GM12878 (cell line): Measurements from ENCODE around the gene TRAK2. TPM values are rescaled to one million over a fixed set of nuclear protein-coding genes. Genes with fewer than 3 reads are reported as not detected.

Experiments
- ATAC-seq: fragments of 200-7000 bp; cut with Tn5 transposase; 3 replicates; pipeline ENCODE4 v1.9.1; 2020; ENCODE audit warnings: mild to moderate bottlenecking, moderate library complexity
- Bru-seq: library from RNA; stranded (reverse); fragments of 400-500 nt; gene quantifications from one replicate; lab custom pipeline; 2021; lab: Mats Ljungman, UMichigan
- BruChase-seq, 2 experiments: library from RNA; stranded (reverse); fragments of 400-500 nt; gene quantifications; one replicate each; lab custom pipeline; 2021; lab: Mats Ljungman, UMichigan
- BruUV-seq: library from RNA; stranded (reverse); fragments of 400-500 nt; replicated peaks from 2 replicates; lab custom pipeline; 2021; lab: Mats Ljungman, UMichigan
- CTCF ChIA-PET: fragments of 300-600 bp; sonication (Branson Sonifier 250); formaldehyde crosslinking; extraction: SDS; loops from one replicate; lab custom pipeline; 2021; ENCODE audit warnings: inconsistent platforms; lab: Yijun Ruan, JAX
- POLR2A ChIA-PET: fragments of 350-600 bp; formaldehyde crosslinking; extraction: SDS; loops from one replicate; lab custom pipeline; 2021; ENCODE audit warnings: inconsistent platforms; lab: Charles Lee
- RAD21 ChIA-PET: fragments of 300-600 bp; sonication (Branson Sonifier 250); formaldehyde crosslinking; loops from one replicate; lab custom pipeline; 2023; ENCODE audit warnings: antibody characterized with exemption; ENCODE audit not compliant: unreplicated experiment; lab: Charles Lee
- SMC1A ChIA-PET: fragments of 300-600 bp; sonication (Branson Sonifier 250); formaldehyde crosslinking; loops from one replicate; lab custom pipeline; 2023; ENCODE audit not compliant: unreplicated experiment, uncharacterized antibody; lab: Charles Lee
- DNase-seq: peaks from one replicate; pipeline ENCODE4 v3.0.0-alpha.2; 2011; ENCODE audit warnings: low read depth, low spot score
- FAIRE-seq: peaks from 3 replicates; lab custom pipeline; 2011; peaks lifted over from hg19 to GRCh38; lab: Jason Lieb, UNC
- H2AFZ ChIP-seq: 2 replicates; pipeline ENCODE4 v1.6.0; 2011; ENCODE audit warnings: low read depth, low read length, control low read depth; ENCODE audit not compliant: control insufficient read depth
- H3K27ac ChIP-seq: 2 replicates; pipeline ENCODE4 v1.5.1; 2011; ENCODE audit warnings: control low read depth; ENCODE audit not compliant: control insufficient read depth, insufficient read depth
- H3K27me3 ChIP-seq, 2 experiments: replicated peaks in 1 of 2; 2 replicates each; pipeline versions ENCODE4 v1.6.0 to v1.6.1; 2011; ENCODE audit warnings: low read length in 1 of 2; ENCODE audit not compliant: control insufficient read depth in 2 of 2, insufficient read depth in 2 of 2
- H3K36me3 ChIP-seq, 2 experiments: 2 replicates each; pipeline ENCODE4 v1.5.1; 2011; ENCODE audit warnings: low read length in 1 of 2; ENCODE audit not compliant: control insufficient read depth in 2 of 2, insufficient read depth in 2 of 2
- H3K4me1 ChIP-seq: 2 replicates; pipeline ENCODE4 v1.6.1; 2011; ENCODE audit warnings: mild to moderate bottlenecking, low read length, moderate library complexity, mixed read lengths; ENCODE audit not compliant: control insufficient read depth, insufficient read depth
- H3K4me2 ChIP-seq: 2 replicates; pipeline ENCODE4 v1.6.0; 2011; ENCODE audit warnings: control low read depth; ENCODE audit not compliant: control insufficient read depth, insufficient read depth
- H3K4me3 ChIP-seq: fragments of 200-600 bp; sonication (generic); 2 replicates; pipeline ENCODE4 v1.5.1; 2016
- H3K79me2 ChIP-seq: 2 replicates; pipeline ENCODE4 v1.6.0; 2011; ENCODE audit warnings: low read length; ENCODE audit not compliant: control insufficient read depth, insufficient read depth
- H3K9ac ChIP-seq: 2 replicates; pipeline ENCODE4 v1.8.0; 2011; ENCODE audit warnings: low read length, control low read depth, mixed read lengths; ENCODE audit not compliant: control insufficient read depth, insufficient read depth
- H3K9me3 ChIP-seq: replicated peaks from 3 replicates; pipeline ENCODE4 v1.5.1; 2011; ENCODE audit warnings: mild to moderate bottlenecking, low read length; ENCODE audit not compliant: control insufficient read depth, insufficient read depth
- H4K20me1 ChIP-seq: 2 replicates; pipeline ENCODE4 v1.6.0; 2011; ENCODE audit not compliant: control insufficient read depth, insufficient read depth
- BHLHE40 ChIP-seq, 2 experiments: fragments of 450-650 bp in 1 of 2; IDR thresholded peaks; 2 replicates each; pipeline ENCODE4 v1.6.1; 2011 to 2017; ENCODE audit warnings: low read depth in 2 of 2, borderline replicate concordance in 1 of 2, improper control_type of control experiment in 1 of 2, low read length in 1 of 2, mild to moderate bottlenecking in 1 of 2
- CBX5 ChIP-seq: sonication (generic); IDR thresholded peaks from 2 replicates; pipeline ENCODE4 v1.6.1; 2016; ENCODE audit warnings: low read depth, moderate library complexity, mild to moderate bottlenecking, inconsistent platforms
- CTCF ChIP-seq, 3 experiments: IDR thresholded peaks in 2 of 3; conservative IDR thresholded peaks in 1 of 3; 2 replicates each; pipeline ENCODE4 v1.5.1; 2011; ENCODE audit warnings: low read depth in 3 of 3, low read length in 3 of 3, mild to moderate bottlenecking in 3 of 3, control low read depth in 2 of 3, moderate library complexity in 2 of 3, inconsistent platforms in 1 of 3, mixed read lengths in 1 of 3; ENCODE audit not compliant: control insufficient read depth in 2 of 3, insufficient read depth in 1 of 3; ENCODE audit errors: extremely low read depth in 1 of 3
- IKZF2 ChIP-seq, 2 experiments: fragments of 450-650 bp; IDR thresholded peaks; 2 replicates each; pipeline ENCODE4 v1.6.1; 2017; ENCODE audit warnings: mild to moderate bottlenecking in 2 of 2, moderate library complexity in 2 of 2
- IRF3 ChIP-seq: fragments of 450-650 bp; IDR thresholded peaks from 2 replicates; pipeline ENCODE4 v1.6.1; 2014; ENCODE audit warnings: mild to moderate bottlenecking
- KLF5 ChIP-seq: fragments of 450-650 bp; IDR thresholded peaks from 2 replicates; pipeline ENCODE4 v1.6.1; 2014; ENCODE audit warnings: mild to moderate bottlenecking; ENCODE audit not compliant: partially characterized antibody
- MEF2A ChIP-seq: IDR thresholded peaks from 2 replicates; pipeline ENCODE4 v1.6.1; 2011; ENCODE audit warnings: low read depth, mild to moderate bottlenecking, low read length, moderate library complexity; ENCODE audit not compliant: insufficient read depth
- PAX8 ChIP-seq: fragments of 450-650 bp; IDR thresholded peaks from 2 replicates; pipeline ENCODE4 v1.6.1; 2017; ENCODE audit warnings: mild to moderate bottlenecking, moderate library complexity
- PBX3 ChIP-seq: IDR thresholded peaks from 2 replicates; pipeline ENCODE4 v1.6.1; 2011; ENCODE audit warnings: mild to moderate bottlenecking, low read depth, low read length, moderate library complexity; ENCODE audit not compliant: insufficient replicate concordance
- SIX5 ChIP-seq: IDR thresholded peaks from 2 replicates; pipeline ENCODE4 v1.6.1; 2011; ENCODE audit warnings: mild to moderate bottlenecking, low read depth, low read length, moderate library complexity; ENCODE audit not compliant: severe bottlenecking
- SMAD5 ChIP-seq: IDR thresholded peaks from 2 replicates; pipeline ENCODE4 v1.6.1; 2016; ENCODE audit warnings: antibody characterized with exemption, low read depth
- ZNF24 ChIP-seq: fragments of 450-650 bp; IDR thresholded peaks from 2 replicates; pipeline ENCODE4 v1.6.1; 2017; ENCODE audit warnings: antibody characterized with exemption, mild to moderate bottlenecking
- WGBS: methylation state at CpG from one replicate; pipeline ENCODE4 v1.1.6; 2016; ENCODE audit warnings: low lambda C conversion rate; ENCODE audit not compliant: insufficient replicate concordance, insufficient coverage; ENCODE audit errors: missing lambda C conversion rate; 5-methylcytosine and 5-hydroxymethylcytosine counted together
- in situ Hi-C: fragments of 300-500 bp; cut with MboI; formaldehyde crosslinking; loops from 9 replicates; pipeline ENCODE4 v1.14.3; 2018; ENCODE audit warnings: mixed read lengths
- intact Hi-C: fragments of 100-400 bp; cut with micrococcal nuclease; formaldehyde crosslinking; loops from one replicate; pipeline ENCODE4 v1.14.2; 2022; ENCODE audit not compliant: unreplicated experiment
- long read RNA-seq, 2 experiments: library from polyadenylated mRNA; unstranded; transcript quantifications; one replicate each; pipeline ENCODE4 v2.0.0, GENCODE V29; 2019 to 2020
- polyA minus RNA-seq, 3 experiments: library from RNA; depleted of rRNA, polyadenylated mRNA; stranded (reverse); fragments of >200 nt; gene quantifications; 2 replicates each; pipeline ENCODE4 v1.2.3, GENCODE V29; 2011
- polyA plus RNA-seq, 11 experiments: library from polyadenylated mRNA; depleted of rRNA in 4 of 11; unstranded in 6 of 11; stranded (reverse) in 5 of 11; fragments of >200 nt; fragmentation: Nextera tagmentation in 4 of 11; fragmentation: Illumina TruSeq in 1 of 11; extraction: Ambion mirVana in 4 of 11; extraction: Trizol in 1 of 11; gene quantifications; 1 replicate in 1 of 11; 2 replicates in 10 of 11; pipeline versions ENCODE4 v1.2.1 to v1.2.3, GENCODE V29; 2011 to 2016; ENCODE audit warnings: inconsistent platforms in 2 of 11, missing spikeins in 2 of 11, low read depth in 1 of 11
- total RNA-seq, 4 experiments: library from RNA; depleted of rRNA in 3 of 4; stranded (reverse); fragments of >200 nt in 3 of 4; fragmentation: Illumina TruSeq in 1 of 4; extraction: Trizol in 1 of 4; gene quantifications; 2 replicates each; pipeline versions ENCODE4 v1.2.1 to v1.2.3, GENCODE V29; 2013 to 2021

The TRAK2 gene
- total RNA-seq (2013; cell fraction: nucleolus; rRNA removed): 15.8 and 18.1 TPM in 2 replicates
- total RNA-seq (2014; rRNA removed) (11.9 and 13.6 TPM in 2 replicates), total RNA-seq (2014; rRNA removed; fragmentation: Illumina TruSeq; extraction: Trizol) (15.2 and 16.4 TPM in 2 replicates), total RNA-seq (2021) (20.0 and 20.6 TPM in 2 replicates), polyA plus RNA-seq (2011; rRNA removed) (10.3 and 12.7 TPM in 2 replicates), polyA plus RNA-seq (2014; fragmentation: Illumina TruSeq; extraction: Trizol) (16.4 and 19.9 TPM in 2 replicates), polyA plus RNA-seq (2014; fragmentation: Nextera tagmentation; extraction: Ambion mirVana) (1 to 10 TPM; 5.2 to 5.5 TPM), polyA plus RNA-seq (2014; rRNA removed) (8.4 and 9.9 TPM in 2 replicates), polyA plus RNA-seq (2016; fragmentation: Nextera tagmentation; extraction: Ambion mirVana) (10 to 100 TPM; 11.8 to 14.1 TPM), polyA minus RNA-seq (2011; rRNA and poly(A)+ RNA removed) (20.0 and 31.8 TPM in 2 replicates), Bru-seq, nascent RNA (percentile 69 among the genes with signal in this experiment), BruChase-seq, experiment 1, labeled RNA remaining after a 6-hour chase (percentile 63 among the genes with signal in this experiment), BruChase-seq, experiment 2, labeled RNA remaining after a 2-hour chase (percentile 67 among the genes with signal in this experiment)
- polyA plus RNA-seq (2011; ENCODE audit: low read depth): 3.4 TPM
- 5.8 and 5.9 TPM in 2 replicates for polyA plus RNA-seq (2011; cell fraction: cytosol; rRNA removed)
- polyA plus RNA-seq (2011; cell fraction: nucleus; rRNA removed): 9.7 and 11.4 TPM in 2 replicates
- polyA plus RNA-seq (2012): 4.5 and 4.6 TPM in 2 replicates
- polyA minus RNA-seq (2011; cell fraction: cytosol; rRNA and poly(A)+ RNA removed): 5.1 and 5.2 TPM in 2 replicates
- 12.8 and 17.5 TPM in 2 replicates for polyA minus RNA-seq (2011; cell fraction: nucleus; rRNA and poly(A)+ RNA removed)
- long read RNA-seq, experiment 1, full-length matches to known transcripts: 1 of 3 reads
- long read RNA-seq, experiment 1, partial matches to known transcripts: 1 of 3 reads
- long read RNA-seq, experiment 1, other reads (novel, unspliced or antisense): 1 of 3 reads
- long read RNA-seq, experiment 2, full-length matches to known transcripts: 9 of 31 reads
- long read RNA-seq, experiment 2, partial matches to known transcripts: 13 of 31 reads
- long read RNA-seq, experiment 2, other reads (novel, unspliced or antisense): 9 of 31 reads

GRCh38 chr2:201451292-201452057, at the start of gene TRAK2, which contains the start of gene STRADB:
Gene TRAK2, minus strand, starts transcription at chr2:201451458. Its CDS starts 30,951 bp downstream, at chr2:201420507.
Gene STRADB, plus strand, starts transcription at chr2:201451740. Its CDS starts 3,101 bp downstream, at chr2:201454841.
- in situ Hi-C loops (no loop called here), intact Hi-C loops (loop anchor here (2.0 to 5.0 kb wide), 3 partner anchors 191 to 219 kb away; partner anchors contain the start of gene TMEM237)
- under 1% methylated on average over 71 of the region's 78 CpGs for whole genome bisulfite sequencing
- H3K9me3 ChIP-seq: no peaks in the 10 kb centered on the region
- ChIA-PET CTCF (interaction anchor here (1.2 to 1.8 kb wide), 6 partner anchors 11 to 219 kb away, joined by 4 to 6 read pairs (median 4); no protein-coding TSS in a partner anchor), POLR2A (interaction anchor here (0.5 to 2.8 kb wide), 9 partner anchors 11 to 570 kb away, joined by 3 to 8 read pairs (median 6); partner anchors contain the start of gene ALS2), RAD21 (interaction anchor here (0.6 to 3.3 kb wide), 9 partner anchors 26 to 518 kb away, joined by 3 to 16 read pairs (median 4); partner anchors contain the start of genes CASP10 and TMEM237), SMC1A (interaction anchor here (1.3 to 2.8 kb wide), 6 partner anchors 11 to 216 kb away, joined by 3 to 12 read pairs (median 6); no protein-coding TSS in a partner anchor)
- peak; percentile 80 for DNase-seq
- H2AFZ ChIP-seq: peak within 1 kb of the TSS; percentile 99
- H3K4me2 ChIP-seq: peak within 1 kb of the TSS; percentile 85
- peaks cover 14% of the 10 kb centered on the region for H3K79me2 ChIP-seq
- peak; percentile 88 for FAIRE-seq
- H3K27me3 ChIP-seq: no peaks in the 10 kb centered on the region
- no TSS peak for BruUV-seq
- H3K4me1 ChIP-seq: peaks cover 22% of the 10 kb centered on the region
- peak; percentile 97 for ATAC-seq
- peak within 1 kb of the TSS; percentile 90 for H3K9ac ChIP-seq
- peak within 1 kb of the TSS; percentile 85 for H3K27ac ChIP-seq
- no peaks in the 10 kb centered on the region for H3K36me3 ChIP-seq
- H4K20me1 ChIP-seq: no peaks in the 10 kb centered on the region
- H3K4me3 ChIP-seq: peak within 1 kb of the TSS; percentile 96
- TF ChIP-seq SIX5: peak; percentile 95
- no peak for TF ChIP-seq PAX8
- TF ChIP-seq CBX5: peak; percentile 22; the same call in 1 of the 2 replicates
- peak in 1 of 3 experiments; percentile 31; a peak in 2 of 6 replicates for TF ChIP-seq CTCF (IDR thresholded peaks at IDR 0.05 in 2 of 3, conservative IDR thresholded peaks at IDR 0.05 in 1 of 3; ENCODE audit: control insufficient read depth in 2 of 3, extremely low read depth in 1 of 3, insufficient read depth in 1 of 3, low read depth in 3 of 3, low read length in 3 of 3)
- peak; percentile 53 to 76; a peak in 2 of 4 replicates for TF ChIP-seq BHLHE40 (IDR thresholded peaks at IDR 0.05; ENCODE audit: borderline replicate concordance in 1 of 2, low read depth in 2 of 2, low read length in 1 of 2)
- peak; percentile 77 for TF ChIP-seq KLF5
- TF ChIP-seq MEF2A: 0 out of 2 replicates have a peak, but pooled peaks have one; percentile 61
- TF ChIP-seq ZNF24: no peak
- TF ChIP-seq SMAD5: no peak
- TF ChIP-seq PBX3: no peak
- peak; percentile 21 to 44; a peak in 1 of 4 replicates for TF ChIP-seq IKZF2 (IDR thresholded peaks at IDR 0.05)
- no peak for TF ChIP-seq IRF3
